GM06990 (cell line): ENCODE results near the gene C16orf86.

Source experiments
- DNase-seq: peaks from one replicate; pipeline ENCODE4 v3.0.0-alpha.2; 2011; ENCODE audit not compliant: insufficient read length; ENCODE audit errors: extremely low read depth
- H3K27me3 ChIP-seq: replicated peaks from 2 replicates; pipeline ENCODE4 v1.6.0; 2011; ENCODE audit warnings: low read length; ENCODE audit not compliant: control insufficient read depth, insufficient read depth
- H3K36me3 ChIP-seq: 2 replicates; pipeline ENCODE4 v1.5.1; 2011; ENCODE audit warnings: low read length; ENCODE audit not compliant: control insufficient read depth, insufficient read depth
- H3K4me3 ChIP-seq: replicated peaks from 2 replicates; pipeline ENCODE4 v1.5.1; 2011; ENCODE audit warnings: low read depth, mild to moderate bottlenecking, control low read depth, low read length
- CTCF ChIP-seq: IDR thresholded peaks from 2 replicates; pipeline ENCODE4 v1.5.1; 2011; ENCODE audit warnings: low read length, control low read depth, mild to moderate bottlenecking, inconsistent platforms; ENCODE audit not compliant: insufficient read depth, poor library complexity, severe bottlenecking

The C16orf86 gene

GRCh38 chr16:67641779-67642708 is 24.6 kb upstream of the C16orf86 start:
- peak; percentile 12 for DNase-seq
- TF ChIP-seq CTCF: no peak

GRCh38 chr16:67644038-67644437 is 22.6 kb upstream of the C16orf86 start:
- Histone ChIP-seq H3K27me3 (no peaks in the 10 kb centered on the region), H3K4me3 (no peak overlapping the region), H3K36me3 (peaks cover 19% of the 10 kb centered on the region)
- TF ChIP-seq CTCF: no peak
- no peak for DNase-seq

More at GRCh38 chr16:67641779-67642708, 24.6 kb upstream of the C16orf86 start:
- Histone ChIP-seq H3K27me3 (no peaks in the 10 kb centered on the region), H3K4me3 (no peak overlapping the region), H3K36me3 (peaks cover 8% of the 10 kb centered on the region)

- no peaks in the 10 kb centered on the region for H3K27me3 ChIP-seq
- H3K4me3 ChIP-seq: peak overlapping the region; percentile 75
Measured at GRCh38 chr16:67645397-67646121, 21.1 kb upstream of the C16orf86 start.

GRCh38 chr16:67647111-67647651 is 19.4 kb upstream of the C16orf86 start:
- Histone ChIP-seq H3K36me3 (peaks cover 39% of the 10 kb centered on the region), H3K27me3 (no peaks in the 10 kb centered on the region), H3K4me3 (no peak overlapping the region)
- no peak for DNase-seq
- TF ChIP-seq CTCF: no peak

More at GRCh38 chr16:67645397-67646121, 21.1 kb upstream of the C16orf86 start:
- no peak for DNase-seq
- peaks cover 27% of the 10 kb centered on the region for H3K36me3 ChIP-seq
- no peak for TF ChIP-seq CTCF

GRCh38 chr16:67647681-67648080 is 18.9 kb upstream of the C16orf86 start:
- Histone ChIP-seq H3K4me3 (no peak overlapping the region), H3K36me3 (peaks cover 42% of the 10 kb centered on the region), H3K27me3 (no peaks in the 10 kb centered on the region)
- DNase-seq: no peak
- TF ChIP-seq CTCF: no peak
